GM19324 (cell line): ENCODE measurements around the gene GORAB.

Source experiments
- ATAC-seq: cut with Tn5 transposase; IDR thresholded peaks from one replicate; pipeline ENCODE4 v1.9.1; 2021; ENCODE audit warnings: mild to moderate bottlenecking, moderate library complexity; ENCODE audit not compliant: unreplicated experiment, low FRiP score

Gene GORAB

DNA sequence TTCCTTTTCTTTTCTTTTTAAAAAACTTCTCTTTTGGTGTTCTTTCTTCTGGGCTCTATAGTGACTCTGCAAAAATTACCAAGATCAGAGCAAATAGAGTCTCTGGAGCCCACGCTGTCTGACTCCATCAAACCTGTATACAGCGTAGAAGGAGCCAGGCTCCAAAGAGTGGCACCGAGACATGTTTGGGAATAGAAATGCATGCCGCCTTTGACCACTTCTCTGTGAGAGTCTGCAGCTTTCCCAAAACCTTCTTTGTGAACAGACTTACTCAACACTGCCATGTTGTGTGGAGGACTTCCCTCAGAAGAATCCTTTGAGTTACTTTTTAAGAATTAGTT, 55.3 kb downstream of the GORAB start:
- no peak for ATAC-seq

DNA sequence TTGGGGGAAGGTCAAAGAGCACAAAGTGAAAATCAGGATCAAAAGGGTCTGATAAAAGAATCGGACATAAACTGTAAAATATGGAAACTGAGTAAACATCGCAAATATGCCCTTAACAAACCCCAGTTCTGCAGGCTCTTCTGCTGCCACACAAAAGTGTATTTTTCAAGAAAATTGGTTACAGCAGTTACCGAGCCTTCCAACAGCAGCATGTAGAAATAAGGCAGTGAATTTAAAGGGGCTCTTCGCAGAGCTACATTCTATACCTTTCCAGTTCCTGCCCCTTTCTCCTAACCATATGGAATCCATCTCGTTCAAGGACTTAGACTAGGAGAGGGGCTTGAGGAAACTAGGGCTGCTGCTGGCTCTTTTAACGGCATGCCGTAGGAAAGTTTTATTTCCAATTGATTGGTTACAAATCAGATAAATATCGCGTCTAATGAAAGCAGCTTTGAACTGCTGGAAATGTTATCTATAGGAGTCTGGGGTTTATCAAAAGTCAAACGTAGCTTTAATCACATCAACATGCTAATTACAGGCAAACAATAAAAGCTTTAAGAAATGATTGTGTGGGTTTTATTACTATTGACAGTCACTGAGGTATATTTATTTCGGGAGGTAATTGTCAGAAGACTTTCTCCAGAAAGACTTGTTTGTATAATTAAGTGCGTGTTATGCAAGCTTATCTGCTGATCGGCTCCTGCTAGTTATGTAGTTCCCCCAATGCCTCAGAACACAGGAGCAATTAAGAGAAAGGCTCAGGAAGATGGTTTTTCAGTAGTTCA, 59.1 kb downstream of the GORAB start:
- ATAC-seq, result no peak

- ATAC-seq, result no peak
Measured at GRCh38 chr1:170592591-170593111, 60.7 kb downstream of the GORAB start.

- ATAC-seq, result no peak
Measured at GRCh38 chr1:170593173-170594011, 61.4 kb downstream of the GORAB start.

- ATAC-seq, result no peak
Measured at GRCh38 chr1:170594066-170594626, 62.2 kb downstream of the GORAB start.

DNA sequence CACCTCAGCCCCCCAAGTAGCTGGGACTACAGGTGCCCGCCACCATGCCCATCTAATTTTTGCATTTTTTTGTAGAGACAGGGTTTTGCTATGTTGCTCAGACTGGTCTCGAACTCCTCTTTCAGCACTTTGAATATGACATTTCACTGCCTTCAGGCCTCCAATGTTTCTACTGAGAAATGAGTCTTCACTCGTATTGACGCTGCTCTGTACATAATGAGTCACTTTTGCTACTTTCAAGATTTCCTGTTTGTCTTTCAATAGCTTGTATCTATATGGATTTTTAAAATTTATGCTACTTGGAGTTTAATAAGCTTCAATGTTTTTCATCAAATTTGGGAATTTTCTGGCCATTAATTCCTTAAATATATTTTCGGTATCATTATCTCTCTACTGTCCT, 64.7 kb downstream of the GORAB start:
- no peak for ATAC-seq

DNA sequence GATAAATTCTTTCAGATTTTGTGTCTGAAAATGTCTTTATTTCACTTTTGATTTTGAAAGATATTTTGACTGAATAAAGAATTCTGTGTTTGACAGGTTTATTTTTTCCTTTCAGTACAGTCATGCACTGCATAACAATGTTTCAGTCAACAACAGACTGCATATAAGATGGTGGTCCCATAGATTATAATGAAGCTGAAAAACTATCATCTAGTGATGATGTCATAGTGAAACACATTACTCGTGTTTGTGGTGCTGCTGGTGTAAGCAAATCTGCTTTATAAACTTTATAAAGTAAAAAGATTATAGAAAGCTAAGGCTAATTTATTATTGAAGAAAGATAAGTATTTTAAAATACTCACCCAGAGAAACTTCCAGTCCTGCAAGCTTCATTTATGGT, 66.7 kb downstream of the GORAB start:
- ATAC-seq, result no peak

- ATAC-seq, result no peak
Measured at GRCh38 chr1:170599033-170599432, 67.1 kb downstream of the GORAB start.

DNA sequence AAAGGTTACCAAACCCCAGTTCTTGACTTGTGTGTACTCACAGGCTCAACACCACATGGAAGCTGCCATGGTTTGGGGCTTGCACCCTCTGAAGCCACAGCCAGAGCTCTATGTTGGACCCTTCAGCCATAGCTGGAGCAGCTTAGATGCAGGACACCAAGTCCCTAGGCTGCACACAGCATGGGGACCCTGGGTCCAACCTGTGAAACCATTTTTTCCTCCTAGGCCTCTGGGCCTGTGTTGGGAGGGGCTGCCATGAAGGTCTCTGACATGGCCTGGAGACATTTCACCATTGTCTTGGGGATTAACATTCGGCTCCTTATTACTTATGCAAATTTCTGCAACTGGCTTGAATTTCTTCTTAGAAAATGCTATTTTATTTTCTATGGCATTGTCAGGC, 69.9 kb downstream of the GORAB start:
- ATAC-seq, result no peak
